Measurements from ENCODE around the gene CLIC3. TPM values are rescaled to one million over a fixed set of nuclear protein-coding genes. Genes with fewer than 3 reads are reported as not detected.

The CLIC3 gene
- total RNA-seq, 1 donor from 2014 or later: 0.39 TPM

GRCh38 chr9:136984464-136985026, 11.8 kb downstream of the CLIC3 start:
- H3K9me3 Mint-ChIP-seq (ENCODE audit: unreplicated experiment): no peaks in the 10 kb centered on the region
- no peak overlapping the region for H3K4me3 Mint-ChIP-seq (ENCODE audit: unreplicated experiment)
- Histone ChIP-seq H3K4me2 (ENCODE audit: low read length) (no peak overlapping the region), H3K36me3 (ENCODE audit: insufficient read depth, low read length) (no peaks in the 10 kb centered on the region), H2AFZ (ENCODE audit: low read depth, low read length) (no peak overlapping the region), H3K9me3 (ENCODE audit: insufficient read depth, low read depth, low read length) (no peaks in the 10 kb centered on the region), H3K79me2 (ENCODE audit: insufficient read depth, low read length) (no peaks in the 10 kb centered on the region), H3K4me1 (ENCODE audit: insufficient read depth, low read length) (no peaks in the 10 kb centered on the region), H3K27ac (ENCODE audit: low read depth, low read length) (no peak overlapping the region), H4K20me1 (ENCODE audit: insufficient read depth, low read length) (no peaks in the 10 kb centered on the region), H3K9ac (ENCODE audit: low read length) (no peak overlapping the region), H3K27me3 (ENCODE audit: insufficient read depth, low read length) (peaks cover 21% of the 10 kb centered on the region), H3K4me3 (ENCODE audit: insufficient read depth, low read depth, low read length) (no peak overlapping the region)
- H3K4me1 Mint-ChIP-seq (ENCODE audit: low read depth, unreplicated experiment): no peaks in the 10 kb centered on the region
- peaks cover 5% of the 10 kb centered on the region for H3K36me3 Mint-ChIP-seq (ENCODE audit: low read depth, unreplicated experiment)
- H3K27ac Mint-ChIP-seq (ENCODE audit: unreplicated experiment): no peak overlapping the region
- H3K27me3 Mint-ChIP-seq (ENCODE audit: low read depth, unreplicated experiment): peaks cover 37% of the 10 kb centered on the region
- no peak for DNase-seq (ENCODE audit: low read depth)
- FAIRE-seq: no peak
- TF ChIP-seq CTCF (IDR thresholded peaks at IDR 0.05; ENCODE audit: insufficient read depth, low read depth, low read length) (no peak), EZH2 (IDR thresholded peaks at IDR 0.05; ENCODE audit: insufficient read depth, low read length) (no peak)

GRCh38 chr9:136983656-136984314, 12.6 kb downstream of the CLIC3 start:
- Histone ChIP-seq H3K27me3 (ENCODE audit: insufficient read depth, low read length) (peaks cover 21% of the 10 kb centered on the region), H3K9me3 (ENCODE audit: insufficient read depth, low read depth, low read length) (no peaks in the 10 kb centered on the region), H3K4me1 (ENCODE audit: insufficient read depth, low read length) (no peaks in the 10 kb centered on the region), H3K4me2 (ENCODE audit: low read length) (no peak overlapping the region), H3K79me2 (ENCODE audit: insufficient read depth, low read length) (no peaks in the 10 kb centered on the region), H3K27ac (ENCODE audit: low read depth, low read length) (no peak overlapping the region), H3K9ac (ENCODE audit: low read length) (no peak overlapping the region), H3K36me3 (ENCODE audit: insufficient read depth, low read length) (no peaks in the 10 kb centered on the region), H4K20me1 (ENCODE audit: insufficient read depth, low read length) (no peaks in the 10 kb centered on the region), H3K4me3 (ENCODE audit: insufficient read depth, low read depth, low read length) (no peak overlapping the region), H2AFZ (ENCODE audit: low read depth, low read length) (no peak overlapping the region)
- DNase-seq (ENCODE audit: low read depth) (no peak), FAIRE-seq (no peak)
- Mint-ChIP-seq H3K4me1 (ENCODE audit: low read depth, unreplicated experiment) (no peaks in the 10 kb centered on the region), H3K4me3 (ENCODE audit: unreplicated experiment) (no peak overlapping the region), H3K36me3 (ENCODE audit: low read depth, unreplicated experiment) (peaks cover 5% of the 10 kb centered on the region), H3K27ac (ENCODE audit: unreplicated experiment) (no peak overlapping the region), H3K27me3 (ENCODE audit: low read depth, unreplicated experiment) (peaks cover 33% of the 10 kb centered on the region), H3K9me3 (ENCODE audit: unreplicated experiment) (no peaks in the 10 kb centered on the region)
- TF ChIP-seq EZH2 (IDR thresholded peaks at IDR 0.05; ENCODE audit: insufficient read depth, low read length) (no peak), CTCF (IDR thresholded peaks at IDR 0.05; ENCODE audit: insufficient read depth, low read depth, low read length) (no peak)

DNA sequence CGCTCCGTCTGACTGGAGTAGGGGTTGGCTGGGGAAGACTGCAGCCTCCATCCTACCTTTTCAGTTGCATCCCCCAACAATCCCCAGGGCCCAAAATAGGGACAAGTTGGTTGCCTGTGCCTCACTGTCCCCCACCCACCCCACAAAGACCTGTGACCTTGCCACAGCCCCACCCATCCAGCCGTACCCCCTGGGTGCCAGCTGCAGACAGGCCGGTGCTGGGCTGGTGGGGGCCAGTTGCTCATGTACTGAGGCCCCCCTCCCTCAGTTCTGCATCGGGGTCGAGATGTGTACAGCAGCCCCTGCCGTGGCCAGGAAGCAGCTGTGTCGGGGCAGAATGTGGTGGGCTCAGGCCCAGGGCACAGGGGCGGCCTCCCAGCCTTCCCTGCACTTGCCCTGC, 13.2 kb downstream of the CLIC3 start:
- DNase-seq (ENCODE audit: low read depth) (no peak), FAIRE-seq (no peak)
- Mint-ChIP-seq H3K4me3 (ENCODE audit: unreplicated experiment) (no peak overlapping the region), H3K4me1 (ENCODE audit: low read depth, unreplicated experiment) (no peaks in the 10 kb centered on the region), H3K9me3 (ENCODE audit: unreplicated experiment) (no peaks in the 10 kb centered on the region), H3K27ac (ENCODE audit: unreplicated experiment) (no peak overlapping the region), H3K36me3 (ENCODE audit: low read depth, unreplicated experiment) (peaks cover 5% of the 10 kb centered on the region), H3K27me3 (ENCODE audit: low read depth, unreplicated experiment) (peaks cover 30% of the 10 kb centered on the region)
- no peak overlapping the region for H3K4me2 ChIP-seq (ENCODE audit: low read length)
- no peak overlapping the region for H3K4me3 ChIP-seq (ENCODE audit: insufficient read depth, low read depth, low read length)
- H3K27me3 ChIP-seq (ENCODE audit: insufficient read depth, low read length): peaks cover 21% of the 10 kb centered on the region
- H3K79me2 ChIP-seq (ENCODE audit: insufficient read depth, low read length): no peaks in the 10 kb centered on the region
- no peak overlapping the region for H2AFZ ChIP-seq (ENCODE audit: low read depth, low read length)
- no peak overlapping the region for H3K27ac ChIP-seq (ENCODE audit: low read depth, low read length)
- no peaks in the 10 kb centered on the region for H4K20me1 ChIP-seq (ENCODE audit: insufficient read depth, low read length)
- no peaks in the 10 kb centered on the region for H3K4me1 ChIP-seq (ENCODE audit: insufficient read depth, low read length)
- no peaks in the 10 kb centered on the region for H3K9me3 ChIP-seq (ENCODE audit: insufficient read depth, low read depth, low read length)
- no peak overlapping the region for H3K9ac ChIP-seq (ENCODE audit: low read length)
- TF ChIP-seq EZH2 (IDR thresholded peaks at IDR 0.05; ENCODE audit: insufficient read depth, low read length): no peak
- H3K36me3 ChIP-seq (ENCODE audit: insufficient read depth, low read length): no peaks in the 10 kb centered on the region
